ENCODE data around the gene TMTC4.
"Not testable (repeated sequence)": the region's sequence is repeated elsewhere in the genome, so short reads cannot be mapped to it uniquely, and the experiment has no call there.

DNA sequence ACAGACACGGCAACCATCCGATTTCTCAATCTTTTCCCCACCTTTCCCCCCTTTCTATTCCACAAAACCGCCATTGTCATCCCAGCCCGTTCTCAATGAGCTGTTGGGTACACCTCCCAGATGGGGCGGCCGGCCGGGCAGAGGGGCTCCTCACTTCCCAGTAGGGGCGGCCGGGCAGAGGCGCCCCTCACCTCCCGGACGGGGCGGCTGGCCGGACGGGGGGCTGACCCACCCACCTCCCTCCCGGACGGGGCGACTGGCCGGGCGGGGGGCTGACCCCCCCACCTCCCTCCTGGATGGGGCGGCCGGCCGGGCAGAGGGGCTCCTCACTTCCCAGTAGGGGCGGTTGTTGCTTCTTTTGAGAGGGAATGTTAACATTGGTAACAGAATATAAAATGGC lies 55.7 kb downstream of the TMTC4 start:
- not testable (repeated sequence) for TF ChIP-seq JUND (IDR thresholded peaks at IDR 0.05; ENCODE audit: low read depth, low read length); RELA (IDR thresholded peaks at IDR 0.05; ENCODE audit: borderline replicate concordance, partially characterized antibody); RAD21 (IDR thresholded peaks at IDR 0.05; ENCODE audit: insufficient read depth, low read depth, low read length); SREBF2 (IDR thresholded peaks at IDR 0.05; ENCODE audit: low read length); HDAC2 (IDR thresholded peaks at IDR 0.05); POLR2A (IDR thresholded peaks at IDR 0.05; ENCODE audit: low read depth, low read length); ZNF274 (IDR thresholded peaks at IDR 0.05; ENCODE audit: insufficient read depth, insufficient read length)
- TF ChIP-seq, protein P1, sequence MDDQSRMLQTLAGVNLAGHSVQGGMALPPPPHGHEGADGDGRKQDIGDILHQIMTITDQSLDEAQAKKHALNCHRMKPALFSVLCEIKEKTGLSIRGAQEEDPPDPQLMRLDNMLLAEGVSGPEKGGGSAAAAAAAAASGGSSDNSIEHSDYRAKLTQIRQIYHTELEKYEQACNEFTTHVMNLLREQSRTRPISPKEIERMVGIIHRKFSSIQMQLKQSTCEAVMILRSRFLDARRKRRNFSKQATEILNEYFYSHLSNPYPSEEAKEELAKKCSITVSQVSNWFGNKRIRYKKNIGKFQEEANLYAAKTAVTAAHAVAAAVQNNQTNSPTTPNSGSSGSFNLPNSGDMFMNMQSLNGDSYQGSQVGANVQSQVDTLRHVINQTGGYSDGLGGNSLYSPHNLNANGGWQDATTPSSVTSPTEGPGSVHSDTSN (IDR thresholded peaks at IDR 0.05; ENCODE audit: insufficient replicate concordance, low read depth, low read length): not testable (repeated sequence)
- TF ChIP-seq, protein P2, sequence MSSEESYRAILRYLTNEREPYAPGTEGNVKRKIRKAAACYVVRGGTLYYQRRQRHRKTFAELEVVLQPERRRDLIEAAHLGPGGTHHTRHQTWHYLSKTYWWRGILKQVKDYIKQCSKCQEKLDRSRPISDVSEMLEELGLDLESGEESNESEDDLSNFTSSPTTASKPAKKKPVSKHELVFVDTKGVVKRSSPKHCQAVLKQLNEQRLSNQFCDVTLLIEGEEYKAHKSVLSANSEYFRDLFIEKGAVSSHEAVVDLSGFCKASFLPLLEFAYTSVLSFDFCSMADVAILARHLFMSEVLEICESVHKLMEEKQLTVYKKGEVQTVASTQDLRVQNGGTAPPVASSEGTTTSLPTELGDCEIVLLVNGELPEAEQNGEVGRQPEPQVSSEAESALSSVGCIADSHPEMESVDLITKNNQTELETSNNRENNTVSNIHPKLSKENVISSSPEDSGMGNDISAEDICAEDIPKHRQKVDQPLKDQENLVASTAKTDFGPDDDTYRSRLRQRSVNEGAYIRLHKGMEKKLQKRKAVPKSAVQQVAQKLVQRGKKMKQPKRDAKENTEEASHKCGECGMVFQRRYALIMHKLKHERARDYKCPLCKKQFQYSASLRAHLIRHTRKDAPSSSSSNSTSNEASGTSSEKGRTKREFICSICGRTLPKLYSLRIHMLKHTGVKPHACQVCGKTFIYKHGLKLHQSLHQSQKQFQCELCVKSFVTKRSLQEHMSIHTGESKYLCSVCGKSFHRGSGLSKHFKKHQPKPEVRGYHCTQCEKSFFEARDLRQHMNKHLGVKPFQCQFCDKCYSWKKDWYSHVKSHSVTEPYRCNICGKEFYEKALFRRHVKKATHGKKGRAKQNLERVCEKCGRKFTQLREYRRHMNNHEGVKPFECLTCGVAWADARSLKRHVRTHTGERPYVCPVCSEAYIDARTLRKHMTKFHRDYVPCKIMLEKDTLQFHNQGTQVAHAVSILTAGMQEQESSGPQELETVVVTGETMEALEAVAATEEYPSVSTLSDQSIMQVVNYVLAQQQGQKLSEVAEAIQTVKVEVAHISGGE (CRISPR knock-in tag; IDR thresholded peaks at IDR 0.05): not testable (repeated sequence)
- TF ChIP-seq, protein P3, sequence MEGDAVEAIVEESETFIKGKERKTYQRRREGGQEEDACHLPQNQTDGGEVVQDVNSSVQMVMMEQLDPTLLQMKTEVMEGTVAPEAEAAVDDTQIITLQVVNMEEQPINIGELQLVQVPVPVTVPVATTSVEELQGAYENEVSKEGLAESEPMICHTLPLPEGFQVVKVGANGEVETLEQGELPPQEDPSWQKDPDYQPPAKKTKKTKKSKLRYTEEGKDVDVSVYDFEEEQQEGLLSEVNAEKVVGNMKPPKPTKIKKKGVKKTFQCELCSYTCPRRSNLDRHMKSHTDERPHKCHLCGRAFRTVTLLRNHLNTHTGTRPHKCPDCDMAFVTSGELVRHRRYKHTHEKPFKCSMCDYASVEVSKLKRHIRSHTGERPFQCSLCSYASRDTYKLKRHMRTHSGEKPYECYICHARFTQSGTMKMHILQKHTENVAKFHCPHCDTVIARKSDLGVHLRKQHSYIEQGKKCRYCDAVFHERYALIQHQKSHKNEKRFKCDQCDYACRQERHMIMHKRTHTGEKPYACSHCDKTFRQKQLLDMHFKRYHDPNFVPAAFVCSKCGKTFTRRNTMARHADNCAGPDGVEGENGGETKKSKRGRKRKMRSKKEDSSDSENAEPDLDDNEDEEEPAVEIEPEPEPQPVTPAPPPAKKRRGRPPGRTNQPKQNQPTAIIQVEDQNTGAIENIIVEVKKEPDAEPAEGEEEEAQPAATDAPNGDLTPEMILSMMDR (IDR thresholded peaks at IDR 0.05 in 2 of 3, conservative IDR thresholded peaks at IDR 0.05 in 1 of 3; ENCODE audit: control insufficient read depth in 2 of 3, extremely low read depth in 1 of 3, insufficient read depth in 1 of 3, low read depth in 3 of 3, low read length in 3 of 3): not testable (repeated sequence)
